22Rv1 (cell line): ENCODE data around the gene PDE10A.
"Not testable (repeated sequence)": the region's sequence is repeated elsewhere in the genome, so short reads cannot be mapped to it uniquely, and the experiment has no call there.

Experiments used
- H3K27ac ChIP-seq: fragments of 450-650 bp; 2 replicates; pipeline ENCODE4 v1.5.1; 2017
- CTCF ChIP-seq: fragments of 450-650 bp; IDR thresholded peaks from 2 replicates; pipeline ENCODE4 v1.5.1; 2017; ENCODE audit warnings: mild to moderate bottlenecking
- ZFX ChIP-seq: fragments of 450-650 bp; IDR thresholded peaks from 2 replicates; pipeline ENCODE4 v1.6.1; 2017; ENCODE audit warnings: antibody characterized with exemption, borderline replicate concordance

The PDE10A gene

DNA sequence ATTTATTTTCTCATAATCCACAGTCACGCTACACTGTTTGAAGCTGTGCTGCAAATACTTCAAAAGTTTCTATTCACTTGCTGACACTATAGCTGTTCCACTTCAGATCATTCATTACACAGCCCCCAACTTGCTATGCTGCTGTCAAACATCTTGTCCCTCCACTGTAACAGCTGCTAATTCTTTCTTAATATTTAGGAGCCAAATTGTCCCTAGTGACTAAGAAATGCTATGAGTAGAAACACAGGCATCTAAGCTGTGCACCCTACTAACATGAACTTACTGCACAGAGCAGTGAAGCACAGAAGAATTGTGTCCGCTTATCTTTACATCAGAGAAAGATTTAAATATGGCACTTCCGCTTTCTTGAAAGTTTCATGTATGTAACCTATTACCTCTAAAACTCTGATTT is 91.3 kb downstream of the PDE10A start:
- no peak overlapping the region for H3K27ac ChIP-seq
- no peak for TF ChIP-seq CTCF
- TF ChIP-seq ZFX = no peak

GRCh38 chr6:165571068-165571682 is 91.9 kb downstream of the PDE10A start:
- no peak overlapping the region for H3K27ac ChIP-seq

GRCh38 chr6:165568326-165568725 is 94.7 kb downstream of the PDE10A start:
- no peak for TF ChIP-seq CTCF
- H3K27ac ChIP-seq = no peak overlapping the region

More at GRCh38 chr6:165571068-165571682, 91.9 kb downstream of the PDE10A start:
- no peak for TF ChIP-seq CTCF
- TF ChIP-seq ZFX = no peak

GRCh38 chr6:165566088-165566828 is 96.8 kb downstream of the PDE10A start:
- TF ChIP-seq CTCF = no peak
- no peak for TF ChIP-seq ZFX

GRCh38 chr6:165562421-165563090 is 100.5 kb downstream of the PDE10A start:
- no peak overlapping the region for H3K27ac ChIP-seq
- TF ChIP-seq CTCF (no peak), ZFX (no peak)

More at GRCh38 chr6:165566088-165566828, 96.8 kb downstream of the PDE10A start:
- H3K27ac ChIP-seq = no peak overlapping the region

DNA sequence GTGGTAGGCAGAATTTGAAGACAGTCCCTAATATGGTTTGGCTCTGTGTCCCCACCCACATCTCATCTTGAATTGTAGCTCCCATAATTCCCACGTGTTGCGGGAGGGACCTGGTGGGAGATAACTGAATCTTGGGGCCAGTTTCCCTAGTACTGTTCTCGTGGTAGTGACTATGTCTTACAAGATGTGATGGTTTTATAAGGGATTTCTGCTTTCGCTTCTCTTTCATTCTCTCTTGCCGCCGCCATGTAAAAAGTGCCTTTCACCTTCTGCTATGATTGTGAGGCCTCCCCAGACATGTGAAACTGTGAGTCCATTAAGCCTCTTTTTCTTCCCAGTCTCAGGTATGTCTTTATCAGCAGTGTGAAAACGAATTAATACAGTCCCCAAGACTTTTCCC is 103.4 kb downstream of the PDE10A start:
- H3K27ac ChIP-seq = no peak overlapping the region
- TF ChIP-seq ZFX = no peak

GRCh38 chr6:165558097-165558496 is 104.9 kb downstream of the PDE10A start:
- H3K27ac ChIP-seq = not testable (repeated sequence)

GRCh38 chr6:165557674-165558073 is 105.4 kb downstream of the PDE10A start:
- TF ChIP-seq ZFX (no peak), CTCF (no peak)
- no peak overlapping the region for H3K27ac ChIP-seq
